ENCODE results near the gene STC2. TPM values are rescaled to one million over a fixed set of nuclear protein-coding genes. Genes with fewer than 3 reads are reported as not detected.

Gene STC2
- total RNA-seq, 5 donors from 2014 or later (not counting 1 experiment from before 2014, with no cell fraction given): 0.47 to 1.2 (median 1.1) TPM; not detected in 2

GRCh38 chr5:173324115-173325001 is 3.9 kb downstream of the STC2 start:
- Histone ChIP-seq H3K27ac (ENCODE audit: low read length) (no peak overlapping the region), H3K36me3 (ENCODE audit: control insufficient read depth in 2 of 2, extremely low read depth in 1 of 2, insufficient read depth in 1 of 2, low read length in 1 of 2) (no peaks in the 10 kb centered on the region), H3K27me3 (replicated peaks in 1 of 2; ENCODE audit: control insufficient read depth in 2 of 2, extremely low read depth in 1 of 2, insufficient read depth in 2 of 2, low read length in 1 of 2) (peaks cover 8 to 72% of the 10 kb centered on the region in 2 experiments), H3K9me3 (no peaks in the 10 kb centered on the region), H3K4me3 (ENCODE audit: control insufficient read depth in 1 of 2, extremely low read depth in 1 of 2, low read length in 1 of 2) (no peak overlapping the region), H3K4me1 (ENCODE audit: control insufficient read depth in 1 of 2, extremely low read depth in 1 of 2, insufficient read depth in 2 of 2, low read length in 2 of 2) (peaks cover 0 to 19% of the 10 kb centered on the region in 2 experiments)
- Mint-ChIP-seq H3K9me3 (no peaks in the 10 kb centered on the region), H3K36me3 (no peaks in the 10 kb centered on the region), H3K4me1 (peaks cover 23 to 34% (median 27%) of the 10 kb centered on the region in 3 donors), H3K27me3 (peaks cover 56 to 78% of the 10 kb centered on the region in 2 donors), H3K27ac (peak overlapping the region in 1 of 2 donors; percentile 43), H3K4me3 (peak overlapping the region in 2 of 3 donors; percentile 31 to 53)
- ChIA-PET POLR2A (interaction anchor here in 1 of 2 donors (0.9 kb wide), 1 partner anchor 26 kb away, joined by 3 read pairs; no protein-coding TSS in a partner anchor), CTCF (no interaction called here)
- DNase-seq (no peak), ATAC-seq (replicated peaks in 1 of 4) (peak in 1 of 4 experiments; percentile 45)
- 33% methylated on average over 10 of the region's 29 CpGs for WGBS (ENCODE audit: insufficient coverage)

- Histone ChIP-seq H3K27me3 (replicated peaks in 1 of 2; ENCODE audit: control insufficient read depth in 2 of 2, extremely low read depth in 1 of 2, insufficient read depth in 2 of 2, low read length in 1 of 2) (peaks cover 7 to 71% of the 10 kb centered on the region in 2 experiments), H3K27ac (ENCODE audit: low read length) (no peak overlapping the region), H3K36me3 (ENCODE audit: control insufficient read depth in 2 of 2, extremely low read depth in 1 of 2, insufficient read depth in 1 of 2, low read length in 1 of 2) (no peaks in the 10 kb centered on the region), H3K4me1 (ENCODE audit: control insufficient read depth in 1 of 2, extremely low read depth in 1 of 2, insufficient read depth in 2 of 2, low read length in 2 of 2) (peaks cover 0 to 14% of the 10 kb centered on the region in 2 experiments), H3K4me3 (ENCODE audit: control insufficient read depth in 1 of 2, extremely low read depth in 1 of 2, low read length in 1 of 2) (no peak overlapping the region), H3K9me3 (no peaks in the 10 kb centered on the region)
- DNase-seq (no peak), ATAC-seq (replicated peaks in 1 of 4) (no peak)
- Mint-ChIP-seq H3K27me3 (peaks cover 56 to 76% of the 10 kb centered on the region in 2 donors), H3K9me3 (no peaks in the 10 kb centered on the region), H3K4me3 (peak overlapping the region in 1 of 3 donors; percentile 53), H3K27ac (peak overlapping the region in 1 of 2 donors; percentile 43), H3K36me3 (no peaks in the 10 kb centered on the region), H3K4me1 (peaks cover 19 to 29% (median 22%) of the 10 kb centered on the region in 3 donors)
- ChIA-PET CTCF (no interaction called here), POLR2A (no interaction called here)
- 65% methylated on average over 6 of the region's 8 CpGs for WGBS (ENCODE audit: insufficient coverage)
Observed at GRCh38 chr5:173323799-173324114, 4.5 kb downstream of the STC2 start.

DNA sequence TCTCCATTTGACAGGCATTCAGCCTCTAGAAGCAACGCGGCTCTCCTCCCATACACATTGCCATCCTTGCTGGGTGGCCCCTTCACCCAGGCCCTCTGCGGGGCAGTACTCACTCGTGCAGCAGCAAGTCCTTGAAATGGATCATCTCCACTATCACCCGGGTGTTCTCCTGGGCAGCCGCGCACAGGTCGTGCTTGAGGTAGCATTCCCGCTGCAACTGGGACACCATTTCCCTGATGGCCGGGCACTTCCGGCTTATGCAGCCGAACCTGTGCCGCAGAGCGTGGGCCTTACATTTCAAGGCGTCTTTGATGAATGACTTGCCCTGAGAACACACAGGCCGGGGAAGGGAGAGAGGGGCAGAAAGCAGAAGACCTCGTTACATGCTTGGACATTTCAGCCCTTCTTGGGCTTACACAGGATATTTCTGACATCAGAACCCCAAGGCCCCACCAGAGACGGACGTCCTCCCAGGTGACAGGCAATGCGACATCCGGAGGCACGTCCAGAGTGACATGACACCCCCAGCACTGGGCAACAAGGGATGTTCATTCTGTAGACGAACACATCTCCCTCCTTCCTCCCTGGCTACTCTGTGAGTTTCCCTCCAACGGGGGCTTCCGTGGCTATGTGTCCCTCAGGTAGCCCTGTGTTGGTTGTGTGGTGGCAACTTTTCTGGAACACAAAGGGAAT is 5.0 kb downstream of the STC2 start:
- H3K9me3 Mint-ChIP-seq: no peaks in the 10 kb centered on the region
- H3K4me1 ChIP-seq (ENCODE audit: control insufficient read depth in 1 of 2, extremely low read depth in 1 of 2, insufficient read depth in 2 of 2, low read length in 2 of 2): peaks cover 0 to 10% of the 10 kb centered on the region in 2 experiments
- ChIA-PET CTCF (no interaction called here), POLR2A (no interaction called here)
- no peak for DNase-seq
- H3K27ac ChIP-seq (ENCODE audit: low read length): no peak overlapping the region
- H3K36me3 Mint-ChIP-seq: no peaks in the 10 kb centered on the region
- H3K27me3 ChIP-seq (replicated peaks in 1 of 2; ENCODE audit: control insufficient read depth in 2 of 2, extremely low read depth in 1 of 2, insufficient read depth in 2 of 2, low read length in 1 of 2): peaks cover 5 to 68% of the 10 kb centered on the region in 2 experiments
- no peaks in the 10 kb centered on the region for H3K9me3 ChIP-seq
- H3K36me3 ChIP-seq (ENCODE audit: control insufficient read depth in 2 of 2, extremely low read depth in 1 of 2, insufficient read depth in 1 of 2, low read length in 1 of 2): no peaks in the 10 kb centered on the region
- 86% methylated on average over 16 of the region's 25 CpGs for WGBS (ENCODE audit: insufficient coverage)
- H3K27me3 Mint-ChIP-seq: peaks cover 58 to 76% of the 10 kb centered on the region in 2 donors
- no peak for ATAC-seq (replicated peaks in 1 of 4)
- peaks cover 14 to 24% (median 17%) of the 10 kb centered on the region in 3 donors for H3K4me1 Mint-ChIP-seq
- H3K4me3 Mint-ChIP-seq: no peak overlapping the region
- no peak overlapping the region for H3K27ac Mint-ChIP-seq
- no peak overlapping the region for H3K4me3 ChIP-seq (ENCODE audit: control insufficient read depth in 1 of 2, extremely low read depth in 1 of 2, low read length in 1 of 2)

DNA sequence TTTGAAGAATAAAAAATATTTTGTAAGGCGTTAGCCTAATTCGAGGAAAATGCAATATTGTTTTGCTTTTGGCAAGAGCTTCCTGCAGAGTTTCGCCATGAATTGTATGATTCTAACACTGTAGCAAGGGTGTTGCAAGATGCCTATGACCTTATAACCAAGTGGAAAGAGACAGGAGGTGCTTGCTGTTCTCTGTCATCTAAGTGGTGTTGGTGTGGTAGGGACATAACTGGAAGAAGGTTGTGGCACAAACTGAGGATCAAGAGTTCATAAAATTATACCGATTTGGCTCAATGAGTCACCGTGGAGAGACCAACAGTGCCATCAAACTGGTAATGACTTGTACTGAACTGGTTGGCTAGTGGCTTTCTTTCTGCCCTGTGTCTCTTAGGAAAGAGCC is 6.3 kb downstream of the STC2 start:
- DNase-seq: no peak
- Mint-ChIP-seq H3K36me3 (no peaks in the 10 kb centered on the region), H3K9me3 (no peaks in the 10 kb centered on the region), H3K4me1 (peaks cover 11 to 18% (median 15%) of the 10 kb centered on the region in 3 donors), H3K27ac (no peak overlapping the region), H3K4me3 (no peak overlapping the region), H3K27me3 (peaks cover 66 to 83% of the 10 kb centered on the region in 2 donors)
- ATAC-seq (replicated peaks in 1 of 4): no peak
- 81% methylated on average over 5 of the region's 5 CpGs for WGBS (ENCODE audit: insufficient coverage)
- no peaks in the 10 kb centered on the region for H3K9me3 ChIP-seq
- H3K27ac ChIP-seq (ENCODE audit: low read length): no peak overlapping the region
- no peak overlapping the region for H3K4me3 ChIP-seq (ENCODE audit: control insufficient read depth in 1 of 2, extremely low read depth in 1 of 2, low read length in 1 of 2)
- no peaks in the 10 kb centered on the region for H3K36me3 ChIP-seq (ENCODE audit: control insufficient read depth in 2 of 2, extremely low read depth in 1 of 2, insufficient read depth in 1 of 2, low read length in 1 of 2)
- ChIA-PET CTCF (no interaction called here), POLR2A (no interaction called here)
- peaks cover 5 to 60% of the 10 kb centered on the region in 2 experiments for H3K27me3 ChIP-seq (replicated peaks in 1 of 2; ENCODE audit: control insufficient read depth in 2 of 2, extremely low read depth in 1 of 2, insufficient read depth in 2 of 2, low read length in 1 of 2)
- H3K4me1 ChIP-seq (ENCODE audit: control insufficient read depth in 1 of 2, extremely low read depth in 1 of 2, insufficient read depth in 2 of 2, low read length in 2 of 2): peaks cover 0 to under 1% of the 10 kb centered on the region in 2 experiments

GRCh38 chr5:173320259-173320658 is 8.0 kb downstream of the STC2 start:
- Mint-ChIP-seq H3K4me3 (no peak overlapping the region), H3K27me3 (peaks cover 58 to 82% of the 10 kb centered on the region in 2 donors), H3K4me1 (peaks cover 5 to 15% (median 13%) of the 10 kb centered on the region in 3 donors), H3K9me3 (no peaks in the 10 kb centered on the region), H3K27ac (no peak overlapping the region), H3K36me3 (no peaks in the 10 kb centered on the region)
- Histone ChIP-seq H3K4me1 (ENCODE audit: control insufficient read depth in 1 of 2, extremely low read depth in 1 of 2, insufficient read depth in 2 of 2, low read length in 2 of 2) (no peaks in the 10 kb centered on the region), H3K27me3 (replicated peaks in 1 of 2; ENCODE audit: control insufficient read depth in 2 of 2, extremely low read depth in 1 of 2, insufficient read depth in 2 of 2, low read length in 1 of 2) (peaks cover 7 to 59% of the 10 kb centered on the region in 2 experiments), H3K27ac (ENCODE audit: low read length) (no peak overlapping the region), H3K9me3 (no peaks in the 10 kb centered on the region), H3K36me3 (ENCODE audit: control insufficient read depth in 2 of 2, extremely low read depth in 1 of 2, insufficient read depth in 1 of 2, low read length in 1 of 2) (no peaks in the 10 kb centered on the region), H3K4me3 (ENCODE audit: control insufficient read depth in 1 of 2, extremely low read depth in 1 of 2, low read length in 1 of 2) (no peak overlapping the region)
- ChIA-PET CTCF (no interaction called here), POLR2A (no interaction called here)
- no peak for ATAC-seq (replicated peaks in 1 of 4)
- whole genome bisulfite sequencing (ENCODE audit: insufficient coverage): 71% methylated on average over 9 of the region's 10 CpGs
- DNase-seq: no peak

DNA sequence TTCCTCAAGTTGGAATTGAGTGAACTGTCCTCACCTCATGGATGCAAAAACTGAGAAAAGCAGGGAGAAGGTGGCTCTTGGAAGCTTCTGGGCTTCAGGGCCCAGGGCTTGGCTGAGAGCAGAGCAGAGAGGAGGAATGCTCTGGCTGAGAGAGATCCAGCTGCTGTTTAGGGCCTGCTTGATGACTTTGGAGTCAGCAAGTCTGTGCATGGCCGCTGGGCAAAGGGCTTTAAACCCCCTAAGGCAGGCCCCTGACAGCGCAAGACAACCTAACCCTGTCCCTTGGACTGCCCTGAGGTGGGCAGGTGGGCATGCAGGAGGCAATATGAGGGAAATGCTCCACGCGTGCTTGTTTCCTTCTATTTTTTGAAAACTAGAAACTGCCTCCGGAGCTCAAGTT is 8.6 kb downstream of the STC2 start:
- no peak overlapping the region for H3K4me3 Mint-ChIP-seq
- peaks cover 58 to 81% of the 10 kb centered on the region in 2 donors for H3K27me3 Mint-ChIP-seq
- no peak overlapping the region for H3K27ac Mint-ChIP-seq
- no peaks in the 10 kb centered on the region for H3K9me3 ChIP-seq
- no peaks in the 10 kb centered on the region for H3K36me3 Mint-ChIP-seq
- H3K4me3 ChIP-seq (ENCODE audit: control insufficient read depth in 1 of 2, extremely low read depth in 1 of 2, low read length in 1 of 2): no peak overlapping the region
- H3K4me1 Mint-ChIP-seq: peaks cover 5 to 10% (median 10%) of the 10 kb centered on the region in 3 donors
- ChIA-PET POLR2A (no interaction called here), CTCF (no interaction called here)
- DNase-seq (no peak), ATAC-seq (replicated peaks in 1 of 4) (no peak)
- no peaks in the 10 kb centered on the region for H3K9me3 Mint-ChIP-seq
- H3K27me3 ChIP-seq (replicated peaks in 1 of 2; ENCODE audit: control insufficient read depth in 2 of 2, extremely low read depth in 1 of 2, insufficient read depth in 2 of 2, low read length in 1 of 2): peaks cover 2 to 53% of the 10 kb centered on the region in 2 experiments
- WGBS (ENCODE audit: insufficient coverage): 78% methylated on average over 4 of the region's 5 CpGs
- H3K4me1 ChIP-seq (ENCODE audit: control insufficient read depth in 1 of 2, extremely low read depth in 1 of 2, insufficient read depth in 2 of 2, low read length in 2 of 2): no peaks in the 10 kb centered on the region
- no peak overlapping the region for H3K27ac ChIP-seq (ENCODE audit: low read length)
- no peaks in the 10 kb centered on the region for H3K36me3 ChIP-seq (ENCODE audit: control insufficient read depth in 2 of 2, extremely low read depth in 1 of 2, insufficient read depth in 1 of 2, low read length in 1 of 2)

All from T-cell (primary cell).